Keratinocyte (primary cell): ENCODE measurements around the gene CUX1. TPM values are rescaled to one million over a fixed set of nuclear protein-coding genes. Genes with fewer than 3 reads are reported as not detected.

Experiments
- DNase-seq: peaks from one replicate; pipeline ENCODE4 v3.0.0-alpha.2; 2011; ENCODE audit warnings: low read depth, missing footprints, low spot score
- FAIRE-seq: peaks from 2 replicates; lab custom pipeline; 2011; peaks lifted over from hg19 to GRCh38; lab: Jason Lieb, UNC
- H2AFZ ChIP-seq: 2 replicates; pipeline ENCODE4 v1.6.0; 2012; ENCODE audit warnings: low read length, control low read depth, inconsistent platforms; ENCODE audit not compliant: control insufficient read depth
- H3K27ac ChIP-seq: 2 replicates; pipeline ENCODE4 v1.5.1; 2011; ENCODE audit warnings: low read length; ENCODE audit not compliant: control insufficient read depth, insufficient read depth
- H3K27me3 ChIP-seq: 3 replicates; pipeline ENCODE4 v1.6.0; 2011; ENCODE audit warnings: low read length; ENCODE audit not compliant: control insufficient read depth, insufficient read depth; ENCODE audit errors: extremely low read depth
- H3K36me3 ChIP-seq, 2 experiments: 2 replicates in 1 of 2; 3 replicates in 1 of 2; pipeline ENCODE4 v1.5.1; 2011; ENCODE audit warnings: low read length in 2 of 2, mild to moderate bottlenecking in 1 of 2; ENCODE audit not compliant: control insufficient read depth in 2 of 2, insufficient read depth in 2 of 2; ENCODE audit errors: extremely low read depth in 1 of 2
- H3K4me1 ChIP-seq: 3 replicates; pipeline ENCODE4 v1.5.1; 2011; ENCODE audit warnings: low read length; ENCODE audit not compliant: control insufficient read depth, insufficient read depth; ENCODE audit errors: extremely low read depth
- H3K4me2 ChIP-seq: 3 replicates; pipeline ENCODE4 v1.6.0; 2011; ENCODE audit warnings: low read depth, low read length; ENCODE audit not compliant: control insufficient read depth, insufficient read depth; ENCODE audit errors: extremely low read depth
- H3K4me3 ChIP-seq, 3 experiments: fragments of 200-600 bp in 1 of 3; sonication (generic) in 1 of 3; 2 replicates in 2 of 3; 3 replicates in 1 of 3; pipeline ENCODE4 v1.5.1; 2011 to 2016; ENCODE audit warnings: low read length in 3 of 3, mild to moderate bottlenecking in 3 of 3, control low read depth in 2 of 3, inconsistent platforms in 1 of 3, low read depth in 1 of 3, mixed read lengths in 1 of 3, mixed run types in 1 of 3, moderate library complexity in 1 of 3; ENCODE audit not compliant: control insufficient read depth in 2 of 3, insufficient read depth in 2 of 3; ENCODE audit errors: extremely low read depth in 1 of 3
- H3K79me2 ChIP-seq: 2 replicates; pipeline ENCODE4 v1.6.0; 2012; ENCODE audit warnings: low read length; ENCODE audit not compliant: control insufficient read depth, insufficient read depth
- H3K9ac ChIP-seq: 3 replicates; pipeline ENCODE4 v1.6.0; 2011; ENCODE audit warnings: low read length; ENCODE audit not compliant: control insufficient read depth, insufficient read depth; ENCODE audit errors: extremely low read depth
- H3K9me1 ChIP-seq: 3 replicates; pipeline ENCODE4 v1.6.0; 2011; ENCODE audit warnings: low read length; ENCODE audit not compliant: control insufficient read depth, insufficient read depth; ENCODE audit errors: extremely low read depth
- H3K9me3 ChIP-seq: 2 replicates; pipeline ENCODE4 v1.5.1; 2012; ENCODE audit warnings: low read depth, low read length; ENCODE audit not compliant: control insufficient read depth
- H4K20me1 ChIP-seq: 3 replicates; pipeline ENCODE4 v1.6.0; 2011; ENCODE audit warnings: low read length; ENCODE audit not compliant: control insufficient read depth, insufficient read depth; ENCODE audit errors: extremely low read depth
- CTCF ChIP-seq, 3 experiments: IDR thresholded peaks in 1 of 3; conservative IDR thresholded peaks in 1 of 3; optimal IDR thresholded peaks in 1 of 3; 2 replicates in 2 of 3; 3 replicates in 1 of 3; pipeline versions ENCODE3 to v1.5.1; 2011; ENCODE audit warnings: low read length in 3 of 3, mild to moderate bottlenecking in 3 of 3, moderate library complexity in 2 of 3, control low read depth in 1 of 3, inconsistent platforms in 1 of 3; ENCODE audit not compliant: insufficient read depth in 2 of 3; ENCODE audit errors: extremely low read depth in 1 of 3
- EZH2 ChIP-seq: IDR thresholded peaks from one replicate; pipeline ENCODE4 v1.6.1; 2012; ENCODE audit warnings: inconsistent platforms, mild to moderate bottlenecking, low read length, moderate library complexity
- dilution Hi-C: fragments of 300-500 bp; cut with MboI; formaldehyde crosslinking; loops from one replicate; pipeline ENCODE4 v1.7.0; 2020; ENCODE audit warnings: low sequenced_read_pairs; ENCODE audit not compliant: extremely low pct_ligation_motif_present
- polyA plus RNA-seq, 5 experiments: library from polyadenylated mRNA; depleted of rRNA in 3 of 5; stranded (reverse) in 3 of 5; stranded (forward) in 1 of 5; unstranded in 1 of 5; fragments of >200 nt; gene quantifications; 1 replicate in 1 of 5; 2 replicates in 3 of 5; 3 replicates in 1 of 5; pipeline versions ENCODE4 v1.2.1 to v1.2.3, GENCODE V29; 2011 to 2012; ENCODE audit warnings: missing spikeins in 2 of 5, low read depth in 1 of 5, low replicate concordance in 1 of 5

The CUX1 gene
- polyA plus RNA-seq, 1 donor (not counting 4 experiments of a cell fraction or from before 2014, with no cell fraction given), result 18.3 TPM

- no peak overlapping the region for H3K4me3 ChIP-seq
- no peak for FAIRE-seq
- no peaks in the 10 kb centered on the region for H4K20me1 ChIP-seq
- H3K27ac ChIP-seq, result no peak overlapping the region
- no peaks in the 10 kb centered on the region for H3K4me1 ChIP-seq
- H3K9me3 ChIP-seq, result no peaks in the 10 kb centered on the region
- dilution Hi-C loops, result no loop called here
- H3K9ac ChIP-seq, result no peak overlapping the region
- no peaks in the 10 kb centered on the region for H3K79me2 ChIP-seq
- no peaks in the 10 kb centered on the region for H3K27me3 ChIP-seq
- no peak overlapping the region for H2AFZ ChIP-seq
- no peak for DNase-seq
- TF ChIP-seq CTCF (optimal IDR thresholded peaks at IDR 0.05 in 1 of 3, IDR thresholded peaks at IDR 0.05 in 1 of 3, conservative IDR thresholded peaks at IDR 0.05 in 1 of 3; ENCODE audit: extremely low read depth in 1 of 3, insufficient read depth in 2 of 3, low read length in 3 of 3) (no peak), EZH2 (no peak)
- H3K36me3 ChIP-seq, result no peaks in the 10 kb centered on the region
- no peak overlapping the region for H3K4me2 ChIP-seq
- H3K9me1 ChIP-seq, result no peaks in the 10 kb centered on the region
These were observed 157.6 kb downstream of the CUX1 start for GRCh38 chr7:101975046-101975445.

GRCh38 chr7:101976411-101976810 is 159.0 kb downstream of the CUX1 start:
- no peaks in the 10 kb centered on the region for H3K9me1 ChIP-seq
- H3K79me2 ChIP-seq, result no peaks in the 10 kb centered on the region
- no peaks in the 10 kb centered on the region for H3K9me3 ChIP-seq
- H3K4me3 ChIP-seq, result no peak overlapping the region
- H3K4me1 ChIP-seq, result peaks cover under 1% of the 10 kb centered on the region
- TF ChIP-seq EZH2 (no peak), CTCF (optimal IDR thresholded peaks at IDR 0.05 in 1 of 3, IDR thresholded peaks at IDR 0.05 in 1 of 3, conservative IDR thresholded peaks at IDR 0.05 in 1 of 3; ENCODE audit: extremely low read depth in 1 of 3, insufficient read depth in 2 of 3, low read length in 3 of 3) (no peak)
- H3K9ac ChIP-seq, result no peak overlapping the region
- H3K4me2 ChIP-seq, result no peak overlapping the region
- DNase-seq (no peak), FAIRE-seq (no peak)
- dilution Hi-C loops, result no loop called here
- no peaks in the 10 kb centered on the region for H4K20me1 ChIP-seq
- no peak overlapping the region for H3K27ac ChIP-seq
- H3K27me3 ChIP-seq, result no peaks in the 10 kb centered on the region
- H2AFZ ChIP-seq, result no peak overlapping the region
- H3K36me3 ChIP-seq, result no peaks in the 10 kb centered on the region
